Endothelial cell of umbilical vein (primary cell): ENCODE results near the gene EHD1. TPM values are rescaled to one million over a fixed set of nuclear protein-coding genes. Genes with fewer than 3 reads are reported as not detected.

Experiments
- BruUV-seq: library from RNA; stranded (reverse); fragments of 400-500 nt; replicated peaks from 2 replicates; lab custom pipeline; 2021; lab: Mats Ljungman, UMichigan
- CTCF ChIA-PET: fragments of 300-600, 350-600 bp; sonication (Branson Sonifier 250); formaldehyde crosslinking; loops from one replicate; lab custom pipeline; 2021; ENCODE audit warnings: antibody characterized with exemption, inconsistent platforms; lab: Charles Lee
- POLR2A ChIA-PET: fragments of 300-600, 350-600 bp; sonication (Branson Sonifier 250); formaldehyde crosslinking; loops from one replicate; lab custom pipeline; 2021; ENCODE audit warnings: antibody characterized with exemption, inconsistent platforms; lab: Charles Lee
- DNase-seq: peaks from one replicate; pipeline ENCODE4 v3.0.0-alpha.2; 2011; ENCODE audit warnings: low read depth, low spot score
- FAIRE-seq: peaks from 2 replicates; lab custom pipeline; 2011; peaks lifted over from hg19 to GRCh38; lab: Jason Lieb, UNC
- H2AFZ ChIP-seq: 2 replicates; pipeline ENCODE4 v1.6.0; 2012; ENCODE audit warnings: low read depth, low read length, control low read depth, inconsistent platforms
- H3K27ac ChIP-seq: 2 replicates; pipeline ENCODE4 v1.5.1; 2011; ENCODE audit warnings: low read depth, mild to moderate bottlenecking, control low read depth, low read length, moderate library complexity; ENCODE audit not compliant: insufficient read depth
- H3K27me3 ChIP-seq, 2 experiments: 2 replicates each; pipeline versions ENCODE4 v1.6.0 to v1.6.1; 2011; ENCODE audit warnings: low read length in 2 of 2, mixed read lengths in 1 of 2; ENCODE audit not compliant: control insufficient read depth in 2 of 2, insufficient read depth in 2 of 2
- H3K36me3 ChIP-seq, 2 experiments: 2 replicates in 1 of 2; 3 replicates in 1 of 2; pipeline ENCODE4 v1.5.1; 2011; ENCODE audit warnings: low read length in 2 of 2, mild to moderate bottlenecking in 1 of 2, moderate library complexity in 1 of 2; ENCODE audit not compliant: control insufficient read depth in 2 of 2, insufficient read depth in 2 of 2; ENCODE audit errors: extremely low read depth in 1 of 2
- H3K4me1 ChIP-seq: 3 replicates; pipeline ENCODE4 v1.5.1; 2011; ENCODE audit warnings: mild to moderate bottlenecking, low read length; ENCODE audit not compliant: control insufficient read depth, insufficient read depth; ENCODE audit errors: extremely low read depth
- H3K4me2 ChIP-seq: 2 replicates; pipeline ENCODE4 v1.6.1; 2011; ENCODE audit warnings: low read length, control low read depth, mixed read lengths; ENCODE audit not compliant: insufficient read depth
- H3K4me3 ChIP-seq, 3 experiments: fragments of 200-600 bp in 1 of 3; sonication (generic), shearing (Covaris generic) in 1 of 3; replicated peaks in 1 of 3; 2 replicates each; pipeline ENCODE4 v1.5.1; 2011 to 2016; ENCODE audit warnings: control low read depth in 3 of 3, low read length in 3 of 3, mild to moderate bottlenecking in 2 of 3, inconsistent platforms in 1 of 3, low read depth in 1 of 3, moderate library complexity in 1 of 3; ENCODE audit not compliant: insufficient read depth in 1 of 3
- H3K79me2 ChIP-seq: 2 replicates; pipeline ENCODE4 v1.6.0; 2012; ENCODE audit warnings: low read length, inconsistent platforms; ENCODE audit not compliant: control insufficient read depth, insufficient read depth
- H3K9ac ChIP-seq: replicated peaks from 2 replicates; pipeline ENCODE3; 2011; ENCODE audit warnings: low read length, control low read depth; ENCODE audit not compliant: insufficient read depth; ENCODE audit errors: extremely low read depth
- H3K9me1 ChIP-seq: replicated peaks from 3 replicates; pipeline ENCODE4 v1.6.0; 2011; ENCODE audit warnings: mild to moderate bottlenecking, low read length; ENCODE audit not compliant: control insufficient read depth, insufficient read depth; ENCODE audit errors: extremely low read depth
- H3K9me3 ChIP-seq: replicated peaks from 2 replicates; pipeline ENCODE4 v1.5.1; 2012; ENCODE audit warnings: low read length, inconsistent platforms; ENCODE audit not compliant: control insufficient read depth, insufficient read depth
- H4K20me1 ChIP-seq: replicated peaks from 2 replicates; pipeline ENCODE3; 2011; ENCODE audit warnings: mild to moderate bottlenecking, low read length; ENCODE audit not compliant: control insufficient read depth, insufficient read depth; ENCODE audit errors: extremely low read depth
- CTCF ChIP-seq, 2 donors: IDR thresholded peaks; 1 replicate in 1 of 2; 2 replicates in 1 of 2; pipeline ENCODE4 v1.5.1; 2011; ENCODE audit warnings: low read length in 2 of 2, mild to moderate bottlenecking in 2 of 2, moderate library complexity in 2 of 2, control low read depth in 1 of 2, inconsistent platforms in 1 of 2, low read depth in 1 of 2; ENCODE audit not compliant: insufficient read depth in 1 of 2; ENCODE audit errors: extremely low read depth in 1 of 2
- EZH2 ChIP-seq: IDR thresholded peaks from 2 replicates; pipeline ENCODE4 v1.6.1; 2012; ENCODE audit warnings: borderline replicate concordance, low read depth, mild to moderate bottlenecking, moderate library complexity, low read length, inconsistent platforms; ENCODE audit not compliant: severe bottlenecking
- FOS ChIP-seq: IDR thresholded peaks from 2 replicates; pipeline ENCODE4 v1.6.1; 2011; ENCODE audit warnings: mild to moderate bottlenecking, low read length, moderate library complexity, borderline replicate concordance; ENCODE audit not compliant: insufficient read depth
- GATA2 ChIP-seq: IDR thresholded peaks from 2 replicates; pipeline ENCODE4 v1.7.0; 2011; ENCODE audit warnings: low read depth, mild to moderate bottlenecking, moderate library complexity, mixed read lengths, low read length; ENCODE audit not compliant: insufficient read length, insufficient read depth
- JUN ChIP-seq: IDR thresholded peaks from 2 replicates; pipeline ENCODE4 v1.6.1; 2011; ENCODE audit warnings: borderline replicate concordance, low read depth; ENCODE audit not compliant: insufficient read length, insufficient read depth
- MAX ChIP-seq: IDR thresholded peaks from 2 replicates; pipeline ENCODE4 v1.6.1; 2011; ENCODE audit not compliant: insufficient read depth, insufficient read length
- MYC ChIP-seq: IDR thresholded peaks from one replicate; pipeline ENCODE4 v1.6.1; 2011; ENCODE audit warnings: mild to moderate bottlenecking, low read depth, low read length
- POLR2A ChIP-seq: IDR thresholded peaks from 2 replicates; pipeline ENCODE4 v1.6.1; 2012; ENCODE audit warnings: low read depth, mild to moderate bottlenecking, control low read depth, low read length
- POLR2AphosphoS5 ChIP-seq: IDR thresholded peaks from 2 replicates; pipeline ENCODE4 v1.6.1; 2012; ENCODE audit warnings: low read depth, mild to moderate bottlenecking, control low read depth, low read length, moderate library complexity; ENCODE audit not compliant: insufficient read depth
- dilution Hi-C: fragments of 300-500 bp; cut with MboI; formaldehyde crosslinking; loops from one replicate; pipeline ENCODE4 v1.15.0; 2019; ENCODE audit warnings: low sequenced_read_pairs; ENCODE audit not compliant: extremely low pct_ligation_motif_present
- intact Hi-C: fragments of 100-400 bp; cut with micrococcal nuclease; formaldehyde crosslinking; loops from one replicate; pipeline ENCODE4 v1.10.0; 2022
- polyA plus RNA-seq, 4 experiments: library from polyadenylated mRNA; depleted of rRNA in 3 of 4; stranded (reverse) in 3 of 4; unstranded in 1 of 4; fragments of >200 nt; gene quantifications; 2 replicates each; pipeline versions ENCODE4 v1.2.1 to v1.2.3, GENCODE V29; 2011 to 2012; ENCODE audit warnings: missing spikeins in 1 of 4
- total RNA-seq: library from RNA; stranded (reverse); gene quantifications from 2 replicates; pipeline ENCODE4 v1.2.3, GENCODE V29; 2021

Gene EHD1
- total and polyA plus RNA-seq, 2 donors (not counting 3 experiments of a cell fraction or from before 2014, with no cell fraction given): 109 to 136 TPM

GRCh38 chr11:64920124-64920523 is 41.7 kb upstream of the EHD1 start:
- no peak for DNase-seq
- no peak overlapping the region for H3K9ac ChIP-seq
- no peak for TF ChIP-seq MAX
- no peak for TF ChIP-seq GATA2
- TF ChIP-seq POLR2AphosphoS5: no peak
- TF ChIP-seq FOS: no peak
- TF ChIP-seq MYC: no peak
- TF ChIP-seq CTCF (IDR thresholded peaks at IDR 0.05; ENCODE audit: extremely low read depth in 1 of 2, insufficient read depth in 1 of 2, low read depth in 1 of 2, low read length in 2 of 2): no peak
- TF ChIP-seq JUN: no peak
- TF ChIP-seq POLR2A: no peak
- TF ChIP-seq EZH2: no peak

More at GRCh38 chr11:64920124-64920523, 41.7 kb upstream of the EHD1 start:
- no peaks in the 10 kb centered on the region for H4K20me1 ChIP-seq
- no peaks in the 10 kb centered on the region for H3K27me3 ChIP-seq
- no peak overlapping the region for H2AFZ ChIP-seq
- ChIA-PET CTCF (interaction anchor here (1.4 to 5.6 kb wide), 3 partner anchors 24 to 76 kb away, joined by 4 to 34 read pairs (median 8); partner anchors contain the start of gene BATF2), POLR2A (no interaction called here)
- H3K27ac ChIP-seq: no peak overlapping the region
- no peaks in the 10 kb centered on the region for H3K36me3 ChIP-seq
- H3K4me2 ChIP-seq: no peak overlapping the region
- H3K9me1 ChIP-seq: no peaks in the 10 kb centered on the region
- H3K4me3 ChIP-seq: no peak overlapping the region
- BruUV-seq: no TSS peak
- dilution Hi-C loops (no loop called here), intact Hi-C loops (no loop called here)
- H3K9me3 ChIP-seq: no peaks in the 10 kb centered on the region
- H3K4me1 ChIP-seq: peaks cover 15% of the 10 kb centered on the region
- peaks cover 7% of the 10 kb centered on the region for H3K79me2 ChIP-seq
- peak; percentile 12 for FAIRE-seq
